HepG2 (cell line): ENCODE results near the gene FGF19. TPM values are rescaled to one million over a fixed set of nuclear protein-coding genes. Genes with fewer than 3 reads are reported as not detected.

ENCODE experiments used
- ATAD3A ChIP-seq: sonication (generic); formaldehyde crosslinking; IDR thresholded peaks from 2 replicates; pipeline ENCODE4 v1.4.0; 2020; ENCODE audit warnings: missing genetic modification reagents
- CREB3 ChIP-seq: sonication (generic); formaldehyde crosslinking; IDR thresholded peaks from 2 replicates; pipeline ENCODE4 v1.5.0; 2020; ENCODE audit warnings: missing genetic modification reagents
- EZH2 ChIP-seq: conservative IDR thresholded peaks from 2 replicates; pipeline ENCODE4 v1.6.1; 2012; ENCODE audit warnings: mild to moderate bottlenecking, low read depth, low read length, moderate library complexity
- HOXD1 ChIP-seq: sonication (generic); formaldehyde crosslinking; IDR thresholded peaks from 2 replicates; pipeline ENCODE4 v1.5.0; 2020; ENCODE audit warnings: missing genetic modification reagents
- NFKB2 ChIP-seq: sonication (generic); formaldehyde crosslinking; IDR thresholded peaks from 2 replicates; pipeline ENCODE4 v1.4.0; 2020; ENCODE audit warnings: missing genetic modification reagents, borderline replicate concordance
- PAWR ChIP-seq: sonication (generic); formaldehyde crosslinking; IDR thresholded peaks from 2 replicates; pipeline ENCODE4 v1.4.0; 2020; ENCODE audit warnings: missing genetic modification reagents, mild to moderate bottlenecking, borderline replicate concordance
- POLR2G ChIP-seq: fragments of 200-400 bp; formaldehyde crosslinking; IDR thresholded peaks from 2 replicates; pipeline ENCODE4 v1.6.1; 2018; ENCODE audit warnings: mild to moderate bottlenecking, low read depth, low read length, moderate library complexity
- RERE ChIP-seq: IDR thresholded peaks from 2 replicates; pipeline ENCODE4 v1.6.1; 2016; ENCODE audit warnings: low read depth, missing genetic modification reagents, missing compliant biosample characterization
- SOX5 ChIP-seq: IDR thresholded peaks from 2 replicates; pipeline ENCODE4 v1.6.1; 2016; ENCODE audit warnings: borderline replicate concordance
- STAT5B ChIP-seq: sonication (generic); formaldehyde crosslinking; IDR thresholded peaks from 2 replicates; pipeline ENCODE4 v1.4.0; 2020; ENCODE audit warnings: missing genetic modification reagents
- TAF15 ChIP-seq: fragments of 200-400 bp; formaldehyde crosslinking; IDR thresholded peaks from one replicate; pipeline ENCODE4 v1.6.1; 2018; ENCODE audit warnings: mild to moderate bottlenecking, low read depth, low read length; ENCODE audit not compliant: poor library complexity, severe bottlenecking
- ZNF570 ChIP-seq: sonication (generic); formaldehyde crosslinking; IDR thresholded peaks from 2 replicates; pipeline ENCODE4 v1.4.0; 2020; ENCODE audit warnings: mild to moderate bottlenecking, missing genetic modification reagents, borderline replicate concordance
- ZNF619 ChIP-seq: sonication (generic); formaldehyde crosslinking; IDR thresholded peaks from 2 replicates; pipeline ENCODE4 v1.4.0; 2020; ENCODE audit warnings: mild to moderate bottlenecking, missing genetic modification reagents
- polyA plus RNA-seq, 8 experiments: library from polyadenylated mRNA; depleted of rRNA in 3 of 8; stranded (reverse) in 7 of 8; unstranded in 1 of 8; fragments of >200 nt; fragmentation: Illumina TruSeq in 4 of 8; extraction: Trizol in 4 of 8; gene quantifications; 2 replicates each; pipeline versions ENCODE4 v1.2.1 to v1.2.3, GENCODE V29; 2011 to 2016; ENCODE audit warnings: low read depth in 4 of 8, missing spikeins in 1 of 8, mixed read lengths in 1 of 8; ENCODE audit not compliant: insufficient read depth in 1 of 8
- total RNA-seq, 5 experiments: library from RNA; depleted of rRNA; stranded (reverse); fragments of >200 nt; fragmentation: Illumina TruSeq; extraction: Trizol; gene quantifications; 2 replicates each; pipeline ENCODE4 v1.2.3, GENCODE V29; 2016; ENCODE audit warnings: low read depth in 1 of 5
- TF ChIP-seq, protein P1 (sequence below), 2 experiments: sonication (generic) in 1 of 2; formaldehyde crosslinking in 1 of 2; IDR thresholded peaks; 2 replicates each; pipeline versions ENCODE4 v1.5.1 to v1.6.1; 2011 to 2020; ENCODE audit warnings: borderline replicate concordance in 1 of 2, low read depth in 1 of 2, low read length in 1 of 2, mild to moderate bottlenecking in 1 of 2, missing genetic modification reagents in 1 of 2, moderate library complexity in 1 of 2
- TF ChIP-seq, protein P2 (sequence below): sonication (generic); formaldehyde crosslinking; IDR thresholded peaks from 2 replicates; pipeline ENCODE4 v1.5.0; 2020; ENCODE audit warnings: missing genetic modification reagents
- TF ChIP-seq, protein P3 (sequence below): sonication (generic); formaldehyde crosslinking; conservative IDR thresholded peaks from 2 replicates; pipeline ENCODE4 v1.8.0; 2022; ENCODE audit warnings: missing genetic modification reagents

Gene FGF19
- total and polyA plus RNA-seq, 2 of the 13 experiments (the other 11 are each of a cell fraction or from before 2014, with no cell fraction given): 0.07 TPM; not detected in 1

DNA sequence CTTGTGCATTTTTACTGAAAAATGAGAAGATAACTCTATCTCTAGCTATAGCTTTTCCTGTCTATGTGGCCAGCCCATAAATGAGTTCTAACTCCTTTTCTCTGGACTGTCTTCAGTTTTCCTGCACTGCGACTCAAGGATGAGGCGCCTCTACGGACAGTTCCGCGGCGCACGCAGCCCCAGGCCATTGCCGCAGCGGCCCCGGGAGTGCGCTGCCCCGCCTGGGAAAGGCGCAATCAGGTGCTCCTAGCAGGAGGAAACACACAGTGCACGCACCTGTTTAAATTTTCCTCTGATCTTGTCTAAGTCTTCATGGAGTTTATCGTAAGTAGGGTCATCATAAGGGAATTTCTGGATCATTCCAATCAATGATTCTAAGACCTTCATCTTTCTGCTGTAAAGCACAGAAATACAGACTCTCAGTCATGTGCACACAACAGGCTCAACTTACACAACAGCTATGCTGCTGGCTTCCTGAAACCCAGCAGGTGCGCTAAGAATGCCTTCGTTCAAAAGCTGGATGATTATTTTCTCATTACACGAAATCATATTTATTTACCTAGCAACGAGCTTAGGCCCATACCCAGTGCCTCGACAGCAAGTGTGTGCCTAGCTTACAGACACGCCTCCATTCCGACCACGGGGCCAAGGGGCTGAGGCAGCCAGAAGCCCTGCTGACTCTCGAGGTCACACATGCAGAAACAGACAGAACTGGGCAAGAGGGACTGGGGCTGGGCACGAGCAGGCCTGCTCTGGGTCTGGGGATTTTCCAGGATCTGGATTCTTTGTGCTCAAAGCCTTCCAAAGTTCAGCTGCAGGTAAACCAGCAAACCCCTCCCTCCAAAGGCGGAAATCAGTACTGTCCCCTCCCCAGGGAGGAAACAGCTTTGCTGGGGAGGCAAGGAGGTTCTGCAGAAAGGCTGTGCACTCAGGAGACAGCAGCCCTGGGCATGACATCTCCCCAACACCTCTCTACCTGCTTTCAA is 35.9 kb downstream of the FGF19 start (continued):
- TF ChIP-seq, protein P1, sequence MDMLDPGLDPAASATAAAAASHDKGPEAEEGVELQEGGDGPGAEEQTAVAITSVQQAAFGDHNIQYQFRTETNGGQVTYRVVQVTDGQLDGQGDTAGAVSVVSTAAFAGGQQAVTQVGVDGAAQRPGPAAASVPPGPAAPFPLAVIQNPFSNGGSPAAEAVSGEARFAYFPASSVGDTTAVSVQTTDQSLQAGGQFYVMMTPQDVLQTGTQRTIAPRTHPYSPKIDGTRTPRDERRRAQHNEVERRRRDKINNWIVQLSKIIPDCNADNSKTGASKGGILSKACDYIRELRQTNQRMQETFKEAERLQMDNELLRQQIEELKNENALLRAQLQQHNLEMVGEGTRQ (IDR thresholded peaks at IDR 0.05; ENCODE audit: low read depth, low read length): no peak
- TF ChIP-seq, protein P1 (CRISPR knock-in tag; IDR thresholded peaks at IDR 0.05; ENCODE audit: borderline replicate concordance): peak; percentile 34; the same call in 1 of the 2 replicates
- TF ChIP-seq TAF15: no peak
- peak; percentile 92 for TF ChIP-seq SOX5 (CRISPR knock-in tag)
- TF ChIP-seq STAT5B: no peak; the same call in 1 of the 2 replicates
- peak; percentile 67; the same call in 1 of the 2 replicates for TF ChIP-seq ZNF619
- TF ChIP-seq NFKB2: peak; percentile 93; the same call in 1 of the 2 replicates
- TF ChIP-seq CREB3 (CRISPR knock-in tag): 0 out of 2 replicates have a peak, but pooled peaks have one; percentile 75
- TF ChIP-seq RERE (CRISPR knock-in tag): no peak
- TF ChIP-seq ZNF570 (CRISPR knock-in tag): no peak
- TF ChIP-seq, protein P2, sequence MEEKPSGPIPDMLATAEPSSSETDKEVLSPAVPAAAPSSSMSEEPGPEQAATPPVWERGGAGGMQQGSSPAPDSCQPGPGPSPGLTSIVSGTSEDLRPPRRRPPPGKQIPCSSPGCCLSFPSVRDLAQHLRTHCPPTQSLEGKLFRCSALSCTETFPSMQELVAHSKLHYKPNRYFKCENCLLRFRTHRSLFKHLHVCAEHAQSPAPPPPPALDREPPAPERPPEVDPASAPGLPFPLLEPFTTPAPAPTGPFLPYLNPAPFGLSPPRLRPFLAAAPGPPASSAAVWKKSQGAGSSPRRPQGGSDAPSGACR: no peak
- TF ChIP-seq, protein P3, sequence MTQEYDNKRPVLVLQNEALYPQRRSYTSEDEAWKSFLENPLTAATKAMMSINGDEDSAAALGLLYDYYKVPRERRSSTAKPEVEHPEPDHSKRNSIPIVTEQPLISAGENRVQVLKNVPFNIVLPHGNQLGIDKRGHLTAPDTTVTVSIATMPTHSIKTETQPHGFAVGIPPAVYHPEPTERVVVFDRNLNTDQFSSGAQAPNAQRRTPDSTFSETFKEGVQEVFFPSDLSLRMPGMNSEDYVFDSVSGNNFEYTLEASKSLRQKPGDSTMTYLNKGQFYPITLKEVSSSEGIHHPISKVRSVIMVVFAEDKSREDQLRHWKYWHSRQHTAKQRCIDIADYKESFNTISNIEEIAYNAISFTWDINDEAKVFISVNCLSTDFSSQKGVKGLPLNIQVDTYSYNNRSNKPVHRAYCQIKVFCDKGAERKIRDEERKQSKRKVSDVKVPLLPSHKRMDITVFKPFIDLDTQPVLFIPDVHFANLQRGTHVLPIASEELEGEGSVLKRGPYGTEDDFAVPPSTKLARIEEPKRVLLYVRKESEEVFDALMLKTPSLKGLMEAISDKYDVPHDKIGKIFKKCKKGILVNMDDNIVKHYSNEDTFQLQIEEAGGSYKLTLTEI (CRISPR knock-in tag): no peak
- TF ChIP-seq PAWR (CRISPR knock-in tag): no peak
- peak; percentile 57 for TF ChIP-seq POLR2G
- TF ChIP-seq ATAD3A (CRISPR knock-in tag): no peak
- TF ChIP-seq EZH2: no peak
- no peak for TF ChIP-seq HOXD1 (CRISPR knock-in tag)
